ENCODE results near the gene OR8G5. TPM values are rescaled to one million over a fixed set of nuclear protein-coding genes. Genes with fewer than 3 reads are reported as not detected.

OR8G5 gene
- total RNA-seq, 1 donor from 2014 or later = not detected

GRCh38 chr11:124285610-124286344 lies 29.6 kb downstream of the OR8G5 start:
- DNase-seq (ENCODE audit: low read depth) = peak; percentile 16

- no peak for DNase-seq (ENCODE audit: low read depth)
Observed at GRCh38 chr11:124294687-124295086, 38.5 kb downstream of the OR8G5 start.

- DNase-seq (ENCODE audit: low read depth) = no peak
Observed at GRCh38 chr11:124296016-124296415, 39.8 kb downstream of the OR8G5 start.

DNA sequence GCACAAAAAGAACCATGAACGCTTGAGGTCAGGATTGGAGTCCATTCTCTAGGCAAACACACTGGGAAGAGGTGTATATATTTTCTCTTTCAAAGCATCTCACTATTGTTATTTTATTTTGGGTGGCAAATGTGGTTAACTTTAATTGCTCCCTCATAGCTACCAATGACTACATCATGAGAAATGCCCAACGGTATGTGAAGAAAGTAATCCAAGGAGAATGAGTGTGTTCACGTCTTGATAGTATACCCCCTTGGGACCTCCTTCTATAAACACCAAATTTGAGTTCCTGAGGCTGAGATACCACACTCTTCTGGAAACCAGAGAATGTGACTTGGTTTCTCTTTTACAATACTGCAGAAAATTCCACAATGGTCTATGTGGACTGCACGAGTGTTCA lies 41.7 kb downstream of the OR8G5 start:
- DNase-seq (ENCODE audit: low read depth) = no peak

DNA sequence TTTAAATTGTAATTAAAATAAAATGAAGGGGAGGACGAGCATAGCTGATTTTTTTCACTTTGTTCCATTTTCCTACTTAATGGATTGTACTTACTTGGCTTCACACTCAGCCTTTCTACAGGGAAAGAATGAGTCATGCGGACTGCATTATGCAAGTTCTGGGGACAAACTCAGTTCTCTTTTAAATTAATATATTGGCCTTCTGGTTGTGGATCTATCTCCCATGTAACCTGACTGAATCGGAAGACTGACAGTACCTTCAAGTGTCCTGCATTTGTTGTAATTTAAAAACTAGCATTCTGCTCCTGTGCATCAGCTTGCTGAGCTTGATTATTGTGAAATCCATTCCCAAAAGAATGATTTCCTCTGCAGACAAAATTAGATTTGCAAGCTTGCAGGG lies 45.4 kb downstream of the OR8G5 start:
- DNase-seq (ENCODE audit: low read depth) = no peak

GRCh38 chr11:124302347-124303125 lies 46.4 kb downstream of the OR8G5 start:
- no peak for DNase-seq (ENCODE audit: low read depth)

- DNase-seq (ENCODE audit: low read depth) = no peak
Observed at GRCh38 chr11:124307093-124307492, 50.9 kb downstream of the OR8G5 start.

DNA sequence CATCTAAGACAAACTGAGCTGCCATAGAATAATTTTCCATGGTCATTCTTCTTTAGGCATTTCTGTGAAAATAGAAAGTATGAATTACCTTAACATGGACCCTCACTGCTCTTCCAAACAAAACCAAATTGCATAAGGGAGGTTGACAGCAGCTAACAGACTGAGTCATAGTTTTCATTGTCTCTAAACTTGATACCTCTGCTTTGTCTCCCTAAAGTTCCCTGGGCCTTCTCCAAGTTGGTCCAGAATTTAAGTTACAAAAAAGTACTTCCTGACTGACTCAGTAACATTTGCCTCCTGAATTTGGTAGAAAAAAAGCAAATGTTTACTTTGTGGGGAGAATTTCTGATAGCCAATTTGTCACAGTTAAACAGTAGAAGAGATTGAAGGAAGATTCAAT lies 54.5 kb downstream of the OR8G5 start:
- no peak for DNase-seq (ENCODE audit: low read depth)

GRCh38 chr11:124311269-124311668 lies 55.1 kb downstream of the OR8G5 start:
- DNase-seq (ENCODE audit: low read depth) = no peak

DNA sequence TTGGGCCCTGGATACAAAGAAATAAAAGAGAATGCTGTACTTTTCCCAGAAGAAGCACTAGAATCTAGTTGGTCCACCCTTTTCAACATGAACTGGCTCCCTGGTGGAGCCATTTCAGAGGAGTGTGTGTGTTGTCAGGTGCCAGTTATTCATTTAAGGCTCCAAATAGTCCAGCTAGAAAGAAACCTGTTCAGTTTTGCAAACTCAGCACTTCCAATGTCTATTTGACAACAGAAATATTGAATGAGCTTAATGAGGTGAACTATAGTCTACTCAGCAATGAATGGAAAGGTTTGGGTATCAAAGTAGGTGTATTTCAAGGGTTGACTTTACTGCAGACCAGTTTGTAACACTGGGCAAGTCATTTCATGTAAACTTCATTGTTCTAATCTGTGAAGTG lies 55.5 kb downstream of the OR8G5 start:
- DNase-seq (ENCODE audit: low read depth) = no peak

- no peak for DNase-seq (ENCODE audit: low read depth)
Observed at GRCh38 chr11:124313131-124313530, 57.0 kb downstream of the OR8G5 start.

DNA sequence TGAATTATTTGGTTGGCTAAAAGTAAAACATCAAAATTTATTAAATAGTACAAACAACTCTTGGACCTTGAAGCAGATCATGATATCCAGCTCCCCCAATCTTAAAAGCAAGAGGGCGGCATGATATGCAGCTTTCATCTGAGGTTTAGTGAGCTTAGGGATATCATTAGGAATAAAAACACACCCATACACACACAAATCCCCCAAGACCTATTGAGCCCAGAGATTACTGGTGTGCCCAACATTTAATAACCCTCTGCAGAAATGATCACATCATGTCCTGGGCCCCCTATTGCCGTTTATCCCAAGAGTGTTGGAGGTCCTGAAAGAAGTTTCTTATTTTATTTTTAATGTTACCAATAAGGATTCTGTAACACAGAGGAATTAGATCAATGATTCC lies 57.7 kb downstream of the OR8G5 start, which contains the start of gene OR8D1:
Gene OR8D1 (minus strand): TSS at position 101 of the 400 bp plus-strand sequence. CDS start 3,183 bp downstream, outside the sequence.
- DNase-seq (ENCODE audit: low read depth) = no peak

- DNase-seq (ENCODE audit: low read depth) = no peak
Observed at GRCh38 chr11:124315052-124315451, 58.9 kb downstream of the OR8G5 start.

Other genes starting within 250 kb of the OR8G5 start
- gene OR10G4, start 243.4 kb upstream of the OR8G5 start, total RNA-seq = not detected in 2 replicates
- gene OR10G9, start 233.4 kb upstream of the OR8G5 start, total RNA-seq = not detected in 2 replicates
- gene OR10G8, start 229.6 kb upstream of the OR8G5 start, total RNA-seq = not detected in 2 replicates
- gene OR10G7, start 215.1 kb upstream of the OR8G5 start, total RNA-seq = not detected in 2 replicates
- 32.1 and 45.7 TPM in 2 replicates for gene VWA5A, start 140.9 kb upstream of the OR8G5 start, total RNA-seq
- gene OR10D3, start 73.0 kb upstream of the OR8G5 start, total RNA-seq = not detected in 2 replicates
- not detected in 2 replicates for gene OR8G1, start 15.3 kb upstream of the OR8G5 start, total RNA-seq
- not detected in 2 replicates for gene OR8D1, start 57.6 kb downstream of the OR8G5 start, total RNA-seq
- not detected in 2 replicates for gene OR8D2, start 63.8 kb downstream of the OR8G5 start, total RNA-seq
- gene OR8B2, start 128.1 kb downstream of the OR8G5 start, total RNA-seq = not detected in 2 replicates
- gene OR8B3, start 142.6 kb downstream of the OR8G5 start, total RNA-seq = not detected in 2 replicates
- not detected in 2 replicates for gene OR8B4, start 168.5 kb downstream of the OR8G5 start, total RNA-seq
- gene OR8B8, start 189.3 kb downstream of the OR8G5 start, total RNA-seq = not detected in 2 replicates